ENCODE results near the gene SIK2.

- no peak for TF ChIP-seq REST (IDR thresholded peaks at IDR 0.05; ENCODE audit: insufficient read depth in 1 of 2, low read depth in 2 of 2, low read length in 2 of 2)
- TF ChIP-seq POLR2AphosphoS5 (IDR thresholded peaks at IDR 0.05; ENCODE audit: low read depth, low read length) = no peak
- no peak for TF ChIP-seq TAF1 (IDR thresholded peaks at IDR 0.05; ENCODE audit: borderline replicate concordance, insufficient read depth, low read length)
These were observed 122.4 kb downstream of the SIK2 start for GRCh38 chr11:111724615-111725129.

Data from PFSK-1 (cell line).